Stimulated activated CD4-positive, alpha-beta T cell treated with anti-CD3 and anti-CD28 coated beads, Interleukin-1b, Interleukin-23, amount 100 ng/mL, for 1 hour (primary cell): ENCODE measurements around the gene GCNT2.
"Not testable (repeated sequence)": the region's sequence is repeated elsewhere in the genome, so short reads cannot be mapped to it uniquely, and the experiment has no call there.

Source experiments
- DNase-seq, 2 donors: peaks; one replicate each; pipeline ENCODE4 v3.0.0-alpha.2; 2020; ENCODE audit warnings: low read depth in 2 of 2

GCNT2 gene

DNA sequence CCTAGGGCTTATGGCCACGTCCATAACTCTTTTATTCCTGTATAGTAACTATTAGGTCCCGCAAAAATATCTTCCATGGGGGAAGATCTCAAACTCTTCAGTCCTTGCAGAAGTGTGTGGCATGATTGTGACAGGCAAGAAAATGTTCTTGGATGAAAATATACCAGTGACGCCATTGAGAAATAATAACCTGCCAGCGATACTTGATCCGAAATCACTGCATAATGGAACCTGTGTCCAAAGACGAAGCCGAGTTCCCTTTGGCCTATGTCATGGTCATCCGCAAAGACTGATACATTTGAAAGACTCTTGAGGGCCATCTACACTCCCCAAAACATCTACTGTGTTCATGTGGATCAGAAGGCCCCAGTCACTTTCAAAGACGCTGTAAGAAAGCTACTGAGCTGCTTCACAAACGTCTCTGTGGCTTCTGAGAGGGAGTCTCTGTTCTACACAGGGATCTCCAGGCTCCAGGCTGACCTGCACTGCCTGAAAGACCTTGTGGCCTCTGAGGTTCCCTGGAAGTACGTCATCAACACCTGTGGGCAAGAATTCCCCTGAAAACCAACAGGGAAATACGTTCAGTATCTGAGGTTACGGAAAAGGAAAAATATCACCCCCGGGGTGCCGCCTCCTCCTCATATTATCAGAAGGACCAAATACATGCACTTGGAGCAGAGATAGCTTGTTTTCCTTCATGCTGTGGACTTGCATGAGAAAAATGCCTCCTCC lies 6.9 kb upstream of the GCNT2 start:
- DNase-seq = no peak

DNA sequence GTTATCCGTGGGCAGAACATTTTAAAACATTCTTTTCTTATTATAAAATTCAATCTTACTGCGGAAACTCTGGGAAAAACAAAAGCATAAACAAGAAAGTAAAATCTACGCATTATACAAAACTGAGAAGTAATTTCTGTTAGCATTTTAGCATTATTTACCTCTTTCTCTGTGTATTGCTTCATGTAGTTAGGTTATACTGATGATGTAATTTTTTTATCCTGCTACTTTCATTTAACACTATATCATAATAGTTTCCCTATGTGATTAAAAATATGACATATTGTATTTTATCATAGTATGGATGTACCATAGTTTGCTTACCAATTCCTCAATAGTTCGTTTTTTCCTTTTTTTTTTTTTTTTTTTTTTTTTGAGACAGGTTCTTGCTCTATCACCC lies 4.2 kb upstream of the GCNT2 start:
- no peak for DNase-seq

GRCh38 chr6:10518557-10519407 lies 2.4 kb upstream of the GCNT2 start:
- no peak for DNase-seq

- not testable (repeated sequence) for DNase-seq
Observed at GRCh38 chr6:10519408-10519697, 1.8 kb upstream of the GCNT2 start.

DNA sequence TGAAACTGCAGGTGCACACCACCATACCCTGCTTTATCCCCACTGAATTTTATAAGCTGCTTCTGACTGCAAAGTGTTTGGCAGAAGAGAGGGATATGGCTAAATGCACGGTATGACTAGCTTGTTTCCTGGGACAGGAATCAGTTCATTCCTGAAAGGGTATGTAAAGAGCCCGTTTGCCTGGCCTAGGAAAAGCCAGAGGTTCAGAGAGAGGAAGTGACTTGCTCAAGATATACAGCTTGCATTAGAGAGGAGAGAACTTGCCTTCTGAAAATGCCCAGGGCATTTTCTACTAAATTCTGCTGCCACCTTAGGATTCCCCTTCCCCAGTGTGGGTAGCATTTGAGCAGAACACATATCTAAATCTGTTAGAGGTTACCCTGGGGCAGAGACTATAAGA lies 683 bp upstream of the GCNT2 start:
- no peak for DNase-seq

DNA sequence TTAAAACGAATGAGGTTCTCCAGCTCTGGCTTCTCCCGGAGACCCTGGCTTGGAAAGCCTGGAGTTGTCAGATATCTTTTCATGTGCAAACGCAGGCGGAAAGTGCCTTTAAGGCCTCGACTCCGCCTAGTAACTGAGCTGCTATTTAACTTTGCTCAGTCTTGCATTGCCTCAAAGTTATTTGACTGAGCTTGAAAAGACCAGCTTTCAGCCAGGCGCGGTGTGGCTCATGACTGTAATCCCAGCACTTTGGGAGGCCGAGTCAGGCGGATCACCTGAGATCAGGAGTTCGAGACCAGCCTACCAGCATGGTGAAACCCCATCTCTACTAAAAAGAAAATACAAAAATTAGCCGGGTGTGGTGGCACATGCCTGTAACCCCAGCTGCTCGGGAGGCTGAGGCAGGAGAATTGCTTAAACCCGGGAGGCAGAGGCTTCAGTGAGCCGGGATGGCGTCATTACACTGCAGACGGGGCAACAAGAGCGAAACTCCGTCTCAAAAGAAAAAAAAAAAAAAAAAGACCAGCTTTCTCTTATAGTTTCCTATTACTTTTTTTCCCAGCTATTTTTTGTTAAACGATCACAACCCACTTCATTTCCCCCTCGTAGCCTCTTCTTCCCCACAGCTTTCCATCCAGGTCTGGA lies 1.9 kb downstream of the GCNT2 start:
- no peak for DNase-seq

DNA sequence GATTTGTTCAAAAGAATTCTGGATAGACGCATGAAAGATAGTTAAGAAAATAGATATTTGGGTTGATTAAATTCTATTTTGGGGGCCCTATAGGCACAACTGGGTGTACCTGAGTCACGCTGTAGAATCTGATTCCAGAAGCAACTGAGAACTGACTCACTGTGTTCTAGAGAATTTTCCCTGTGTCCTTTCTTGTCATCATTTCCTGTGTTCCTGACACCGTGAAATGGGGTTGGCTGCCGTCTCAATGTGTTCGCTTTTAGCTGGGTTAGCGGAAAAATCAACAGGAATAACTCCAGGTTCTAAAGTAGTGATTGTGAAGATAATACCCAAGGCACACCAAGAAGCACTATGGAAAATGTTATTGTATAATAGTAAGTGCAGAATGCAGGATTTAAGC lies 5.0 kb downstream of the GCNT2 start:
- no peak for DNase-seq

DNA sequence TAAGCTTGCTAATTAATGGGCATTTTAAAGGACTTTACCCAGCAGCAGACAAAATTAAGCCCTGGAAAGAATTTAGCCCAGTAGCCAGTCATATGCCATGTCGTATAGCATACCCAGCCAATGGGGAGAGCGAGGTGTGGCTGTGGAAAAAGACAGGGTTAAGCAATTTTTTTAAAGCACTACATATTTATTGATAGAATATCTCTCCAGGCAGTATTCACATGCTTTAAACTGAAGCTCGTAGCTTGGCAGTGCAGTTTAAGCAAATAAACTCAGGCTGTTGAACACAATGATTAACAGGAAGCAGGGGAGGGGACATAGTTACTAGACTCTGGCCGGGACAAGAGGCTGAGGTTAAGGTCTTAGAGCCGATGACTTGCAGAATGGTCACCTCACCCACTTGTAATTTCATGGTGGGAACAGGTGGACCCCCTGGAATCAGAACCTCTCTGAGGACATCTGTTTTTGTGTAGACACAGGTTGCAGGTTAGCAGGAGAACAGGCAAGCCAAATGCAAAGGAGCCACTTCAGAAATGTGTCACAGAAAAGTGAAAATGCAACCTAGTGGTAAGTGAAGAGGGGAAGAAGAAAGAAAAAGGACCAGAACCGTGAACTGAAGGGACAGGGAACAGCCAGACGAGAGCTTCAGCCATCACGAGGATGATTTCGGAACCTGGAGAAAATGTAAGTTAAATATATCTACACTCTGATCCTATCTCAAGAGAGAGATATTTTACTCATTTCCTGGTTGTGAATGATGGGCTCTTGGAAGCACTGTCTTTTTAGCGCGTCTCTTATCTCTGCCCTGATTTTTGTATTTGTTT lies 7.2 kb downstream of the GCNT2 start:
- no peak for DNase-seq

DNA sequence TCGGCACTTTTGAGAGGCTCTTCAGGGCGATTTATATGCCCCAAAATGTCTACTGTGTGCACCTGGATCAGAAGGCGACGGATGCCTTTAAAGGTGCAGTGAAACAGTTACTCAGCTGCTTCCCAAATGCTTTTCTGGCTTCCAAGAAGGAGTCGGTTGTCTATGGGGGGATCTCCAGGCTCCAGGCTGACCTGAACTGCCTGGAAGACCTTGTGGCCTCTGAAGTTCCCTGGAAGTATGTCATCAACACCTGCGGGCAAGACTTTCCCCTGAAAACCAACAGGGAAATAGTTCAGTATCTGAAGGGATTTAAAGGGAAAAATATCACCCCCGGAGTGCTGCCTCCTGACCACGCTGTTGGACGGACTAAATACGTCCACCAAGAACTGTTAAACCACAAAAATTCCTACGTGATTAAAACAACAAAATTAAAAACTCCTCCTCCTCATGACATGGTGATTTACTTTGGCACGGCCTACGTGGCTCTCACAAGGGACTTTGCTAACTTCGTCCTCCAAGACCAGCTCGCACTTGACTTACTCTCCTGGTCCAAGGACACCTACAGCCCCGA lies 8.2 kb downstream of the GCNT2 start:
- no peak for DNase-seq

- not testable (repeated sequence) for DNase-seq
Observed at GRCh38 chr6:10529828-10530374, 8.8 kb downstream of the GCNT2 start.

DNA sequence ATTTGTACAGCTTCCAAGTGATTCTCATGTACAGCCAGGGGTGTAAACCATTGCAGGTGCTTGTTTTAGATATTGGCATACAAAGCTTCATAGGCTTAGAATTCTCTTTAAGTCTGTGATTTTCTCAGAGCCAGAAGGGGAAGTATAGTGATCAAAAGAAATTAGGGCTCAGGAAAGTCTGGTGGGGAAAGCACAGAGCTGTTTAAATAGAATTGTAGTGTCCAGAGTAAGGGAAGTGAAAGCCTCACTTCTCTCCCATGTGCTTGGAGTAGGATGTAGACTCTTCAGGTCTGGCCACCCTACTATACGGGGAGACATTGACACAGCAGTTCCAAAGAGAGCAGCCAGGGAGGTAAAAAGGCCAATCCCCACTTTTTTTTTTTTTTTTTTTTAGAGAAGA lies 10.4 kb downstream of the GCNT2 start:
- no peak for DNase-seq

DNA sequence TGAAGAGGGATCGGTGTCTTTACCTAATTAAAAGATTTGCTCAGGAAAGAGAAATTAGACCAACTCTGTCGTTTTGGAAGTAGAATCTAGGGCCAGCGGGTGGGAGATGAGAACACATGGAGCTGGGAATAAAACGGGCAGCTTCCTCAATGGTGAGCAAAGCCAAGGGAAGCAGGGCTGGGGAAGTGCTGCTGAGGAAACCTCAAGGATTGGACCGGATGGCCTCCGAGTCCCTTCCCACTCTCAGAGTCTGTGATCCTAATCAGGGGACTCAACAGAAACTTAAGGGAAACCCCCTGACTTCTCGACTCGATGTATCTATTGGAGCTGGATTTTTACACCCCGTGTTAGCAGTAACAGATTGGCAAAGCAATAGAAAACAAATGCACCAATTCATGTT lies 10.8 kb downstream of the GCNT2 start:
- no peak for DNase-seq

- no peak for DNase-seq
Observed at GRCh38 chr6:10532392-10532791, 11.2 kb downstream of the GCNT2 start.

- no peak for DNase-seq
Observed at GRCh38 chr6:10534419-10534762, 13.2 kb downstream of the GCNT2 start.

- no peak for DNase-seq
Observed at GRCh38 chr6:10535193-10535592, 14.0 kb downstream of the GCNT2 start.

DNA sequence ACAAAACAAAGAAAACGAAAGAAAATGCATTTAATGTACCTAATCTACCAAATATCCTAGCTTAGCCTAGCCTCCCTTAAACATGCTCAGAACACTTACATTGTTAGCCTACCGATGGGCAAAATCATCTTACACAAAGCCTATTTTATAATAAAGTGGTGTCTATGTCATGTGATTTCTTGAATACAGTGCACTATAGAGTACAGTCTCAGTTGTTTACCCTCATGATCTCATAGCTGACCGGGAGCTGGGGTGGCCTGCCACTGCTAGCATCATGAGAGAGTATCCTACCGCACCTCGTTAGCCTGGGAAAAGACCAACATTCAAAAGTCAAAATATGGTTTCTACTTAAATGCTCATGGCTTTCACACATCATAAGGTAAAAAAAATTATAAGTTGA lies 16.6 kb downstream of the GCNT2 start:
- DNase-seq = no peak

DNA sequence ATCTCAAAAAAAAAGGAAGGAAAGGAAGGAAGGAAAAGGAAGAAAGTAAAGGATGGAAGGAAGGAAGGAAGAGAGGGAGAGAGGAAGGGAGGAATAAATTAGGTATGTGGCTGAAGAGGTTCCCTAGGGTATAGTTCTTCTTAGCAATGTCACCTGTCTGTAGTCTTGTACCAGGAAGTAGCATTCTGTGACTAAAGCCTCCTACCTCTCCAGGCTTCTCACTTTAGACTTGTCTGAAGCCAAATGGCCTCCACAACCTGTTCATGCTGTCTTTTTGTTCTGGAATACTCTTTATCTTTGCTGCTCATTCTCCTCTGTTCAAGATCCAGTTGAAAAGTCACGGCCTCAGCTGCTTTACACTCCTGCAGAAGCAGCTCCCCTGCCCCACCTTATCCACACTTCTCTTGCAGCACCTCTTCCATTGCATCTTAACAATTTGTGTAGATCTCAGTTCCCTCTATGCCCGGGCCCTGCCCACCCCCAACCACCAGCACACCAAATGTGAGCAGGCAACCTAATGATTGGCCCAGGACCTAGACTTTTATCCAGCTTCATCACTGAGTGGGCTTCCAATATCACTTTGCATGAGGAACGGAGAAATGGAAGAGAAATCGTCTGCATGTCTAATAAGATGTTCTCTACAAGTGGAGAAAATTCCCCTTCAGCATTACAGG lies 19.1 kb downstream of the GCNT2 start:
- no peak for DNase-seq

DNA sequence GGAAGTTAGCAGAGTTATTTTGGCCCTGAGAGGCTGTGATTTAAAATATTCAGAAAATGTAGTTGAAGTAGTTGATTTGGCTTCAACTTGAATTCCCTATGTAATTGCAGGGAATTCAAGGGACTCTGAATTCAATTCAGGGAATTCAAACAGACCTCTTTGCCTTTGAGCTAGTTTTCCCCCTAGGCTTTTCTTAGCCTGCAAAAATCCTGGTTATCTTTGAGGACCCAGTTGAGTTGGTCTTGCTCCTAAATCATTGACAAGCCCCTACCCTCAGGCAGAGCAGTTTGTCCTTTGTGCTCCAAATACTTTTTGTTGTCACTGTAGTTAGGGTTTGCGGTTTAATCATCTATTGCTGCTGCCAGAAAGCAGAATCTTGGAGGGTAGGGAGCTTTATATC lies 20.4 kb downstream of the GCNT2 start:
- no peak for DNase-seq

DNA sequence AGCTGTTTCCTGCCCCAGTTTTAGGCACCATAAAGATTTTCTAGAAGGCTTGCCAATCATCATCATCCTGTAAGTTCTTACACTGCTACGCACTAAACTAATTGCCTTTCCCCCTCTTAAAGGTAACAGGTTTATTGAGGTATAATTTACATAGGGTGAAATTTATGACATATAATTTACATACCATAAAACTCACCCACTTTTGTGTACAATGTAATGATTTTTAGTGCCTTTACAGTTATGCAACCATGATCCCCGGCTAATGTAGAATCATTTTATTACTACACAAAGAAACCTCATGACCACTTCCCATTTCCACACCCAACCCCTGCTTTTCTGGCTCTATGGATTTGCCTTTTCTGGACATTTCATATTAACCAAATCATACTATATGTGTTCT lies 21.1 kb downstream of the GCNT2 start:
- DNase-seq = no peak

DNA sequence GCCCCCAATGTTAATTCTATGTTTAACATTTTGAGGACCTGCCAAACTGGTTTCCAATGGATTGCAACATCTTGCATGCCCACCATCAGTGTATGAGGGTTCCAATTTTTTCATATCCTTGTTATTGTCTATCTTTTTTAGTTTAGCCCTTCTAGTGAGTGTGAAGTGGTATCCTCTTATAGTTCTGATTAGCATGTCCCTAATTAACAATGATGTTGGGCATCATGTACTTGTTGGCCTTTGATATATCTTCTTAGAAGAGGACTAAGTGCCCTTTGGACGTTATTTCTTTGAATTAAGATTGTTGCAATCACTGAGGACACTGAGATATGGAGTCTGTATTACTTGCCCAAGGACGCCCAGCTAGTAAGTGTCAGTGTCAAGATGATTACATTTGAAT lies 22.3 kb downstream of the GCNT2 start:
- DNase-seq = no peak

GRCh38 chr6:10545482-10545881 lies 24.3 kb downstream of the GCNT2 start:
- no peak for DNase-seq
